GM13977 (cell line): ENCODE data around the gene CAMK1G.

Source experiments
- DNase-seq: peaks from one replicate; pipeline ENCODE4 v3.0.0; 2012; ENCODE audit warnings: low spot score
- CTCF ChIP-seq: IDR thresholded peaks from 2 replicates; pipeline ENCODE4 v1.5.1; 2012; ENCODE audit warnings: mild to moderate bottlenecking, control low read depth; ENCODE audit not compliant: insufficient read depth; ENCODE audit errors: extremely low read depth, missing control alignments
- in situ Hi-C: fragments of 300-500 bp; cut with MboI; formaldehyde crosslinking; loops from one replicate; pipeline ENCODE4 v1.12.0; 2022; ENCODE audit warnings: low sequenced_read_pairs, low pct_unique_long_range_greater_than_20kb, mixed read lengths, inconsistent platforms; ENCODE audit not compliant: unreplicated experiment

CAMK1G gene

GRCh38 chr1:209630383-209631225, 47.1 kb downstream of the CAMK1G start:
- in situ Hi-C loops: no loop called here
- TF ChIP-seq CTCF: no peak
- DNase-seq: no peak

- in situ Hi-C loops: no loop called here
- no peak for DNase-seq
Observed at GRCh38 chr1:209633335-209633997, 50.0 kb downstream of the CAMK1G start.

GRCh38 chr1:209634005-209634737, 50.7 kb downstream of the CAMK1G start:
- no peak for TF ChIP-seq CTCF
- in situ Hi-C loops: no loop called here
- DNase-seq: no peak

More at GRCh38 chr1:209633335-209633997, 50.0 kb downstream of the CAMK1G start:
- TF ChIP-seq CTCF: no peak

GRCh38 chr1:209635850-209636249, 52.3 kb downstream of the CAMK1G start:
- no peak for TF ChIP-seq CTCF
- in situ Hi-C loops: no loop called here
- no peak for DNase-seq

GRCh38 chr1:209641832-209642172, 58.3 kb downstream of the CAMK1G start:
- TF ChIP-seq CTCF: no peak
- in situ Hi-C loops: no loop called here
- DNase-seq: no peak

GRCh38 chr1:209642816-209643215, 59.3 kb downstream of the CAMK1G start:
- DNase-seq: no peak
- no peak for TF ChIP-seq CTCF
- in situ Hi-C loops: no loop called here
